Muscle layer of duodenum (tissue), 2 donors: ENCODE results near the gene HOMER2.

Source experiments
- H3K27ac ChIP-seq: one replicate; pipeline ENCODE4 v1.7.0; 2013; ENCODE audit warnings: mild to moderate bottlenecking, low read length
- H3K27me3 ChIP-seq: one replicate; pipeline ENCODE4 v1.7.0; 2013; ENCODE audit warnings: low read depth, mild to moderate bottlenecking, control low read depth, low read length
- H3K36me3 ChIP-seq, 2 donors: one replicate each; pipeline ENCODE4 v1.7.0; 2013; ENCODE audit warnings: low read length in 2 of 2, control low read depth in 1 of 2, mild to moderate bottlenecking in 1 of 2; ENCODE audit not compliant: insufficient read depth in 2 of 2, control insufficient read depth in 1 of 2
- H3K4me1 ChIP-seq, 2 donors: one replicate each; pipeline ENCODE4 v1.7.0; 2013; ENCODE audit warnings: low read length in 2 of 2, mild to moderate bottlenecking in 2 of 2, control low read depth in 1 of 2, moderate library complexity in 1 of 2; ENCODE audit not compliant: insufficient read depth in 2 of 2, control insufficient read depth in 1 of 2
- H3K4me3 ChIP-seq, 2 donors: one replicate each; pipeline ENCODE4 v1.7.0; 2013; ENCODE audit warnings: low read length in 2 of 2, low read depth in 1 of 2, mild to moderate bottlenecking in 1 of 2
- H3K9me3 ChIP-seq, 2 donors: one replicate each; pipeline ENCODE4 v1.7.0; 2013; ENCODE audit warnings: low read length in 2 of 2, control low read depth in 1 of 2, mild to moderate bottlenecking in 1 of 2; ENCODE audit not compliant: control insufficient read depth in 1 of 2
- donor health status: healthy.

Gene HOMER2

DNA sequence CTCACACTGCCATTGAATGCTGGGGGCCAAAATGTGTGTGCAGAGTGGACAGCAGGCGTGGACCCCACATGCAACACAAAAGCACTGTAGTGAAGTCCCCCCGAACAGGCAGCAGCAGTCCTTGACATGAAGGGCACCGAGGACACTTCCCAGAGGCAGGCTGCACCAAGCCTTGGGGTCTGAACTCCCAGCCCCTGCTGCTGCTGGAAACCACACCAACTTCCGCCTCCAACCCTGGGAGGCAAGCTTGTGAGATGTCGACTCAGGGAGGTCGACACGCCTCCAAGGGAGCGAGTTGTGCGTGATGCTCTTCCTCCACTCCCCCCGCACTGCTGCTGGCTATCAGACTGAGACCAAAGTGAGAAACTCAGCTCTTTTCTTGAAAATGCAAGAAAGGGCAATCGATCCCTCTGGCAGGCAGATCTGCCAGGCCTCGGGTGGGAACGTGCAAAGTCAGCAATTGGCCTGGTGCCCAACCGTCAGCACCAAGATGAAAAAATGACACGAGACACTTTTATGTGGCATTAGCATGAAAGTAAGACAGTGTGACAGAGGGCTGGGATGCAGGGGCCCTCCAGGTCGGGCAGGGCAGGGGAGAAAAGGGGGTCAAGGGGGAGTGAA is 99.5 kb downstream of the HOMER2 start:
- Histone ChIP-seq H3K4me3 (no peak overlapping the region), H3K4me1 (peaks cover 4 to 10% of the 10 kb centered on the region in 2 donors), H3K27ac (no peak overlapping the region), H3K27me3 (no peaks in the 10 kb centered on the region), H3K36me3 (no peaks in the 10 kb centered on the region), H3K9me3 (no peaks in the 10 kb centered on the region)

- H3K9me3 ChIP-seq = no peaks in the 10 kb centered on the region
- H3K4me1 ChIP-seq = peaks cover 4 to 10% of the 10 kb centered on the region in 2 donors
- no peaks in the 10 kb centered on the region for H3K36me3 ChIP-seq
- no peak overlapping the region for H3K4me3 ChIP-seq
- H3K27me3 ChIP-seq = no peaks in the 10 kb centered on the region
- no peak overlapping the region for H3K27ac ChIP-seq
These were observed 100.5 kb downstream of the HOMER2 start for GRCh38 chr15:82851981-82852511.

GRCh38 chr15:82851306-82851850 is 101.1 kb downstream of the HOMER2 start:
- H3K36me3 ChIP-seq = no peaks in the 10 kb centered on the region
- H3K27me3 ChIP-seq = no peaks in the 10 kb centered on the region
- H3K4me3 ChIP-seq = no peak overlapping the region
- no peak overlapping the region for H3K27ac ChIP-seq
- H3K9me3 ChIP-seq = no peaks in the 10 kb centered on the region
- peaks cover 4 to 10% of the 10 kb centered on the region in 2 donors for H3K4me1 ChIP-seq

DNA sequence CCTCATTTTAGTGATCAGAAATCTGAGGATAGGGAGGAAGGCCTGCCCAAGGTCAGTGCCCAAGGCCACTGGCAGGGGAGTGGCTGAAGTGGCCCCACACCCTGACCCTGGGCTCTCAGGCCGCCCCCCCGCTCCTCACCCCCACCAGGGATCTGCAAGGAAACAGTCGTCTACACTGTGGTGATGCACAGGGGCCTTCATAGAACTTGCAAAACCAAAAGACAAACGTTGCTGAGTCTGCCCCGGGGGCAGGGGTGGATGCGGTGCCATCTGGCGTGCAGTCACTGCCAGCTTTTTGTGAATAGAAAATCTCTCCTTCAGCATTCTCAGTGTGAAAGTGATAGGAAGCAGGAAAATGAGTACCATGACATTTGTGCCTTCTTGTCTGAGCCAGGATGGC is 101.8 kb downstream of the HOMER2 start:
- no peaks in the 10 kb centered on the region for H3K36me3 ChIP-seq
- peaks cover 4 to 10% of the 10 kb centered on the region in 2 donors for H3K4me1 ChIP-seq
- no peaks in the 10 kb centered on the region for H3K9me3 ChIP-seq
- no peak overlapping the region for H3K27ac ChIP-seq
- H3K27me3 ChIP-seq = no peaks in the 10 kb centered on the region
- no peak overlapping the region for H3K4me3 ChIP-seq

- Histone ChIP-seq H3K27me3 (no peaks in the 10 kb centered on the region), H3K4me1 (peaks cover 4 to 10% of the 10 kb centered on the region in 2 donors), H3K4me3 (peak overlapping the region; percentile 8 to 24), H3K36me3 (no peaks in the 10 kb centered on the region), H3K27ac (peak overlapping the region; percentile 45), H3K9me3 (no peaks in the 10 kb centered on the region)
These were observed 102.7 kb downstream of the HOMER2 start for GRCh38 chr15:82849556-82850512.

DNA sequence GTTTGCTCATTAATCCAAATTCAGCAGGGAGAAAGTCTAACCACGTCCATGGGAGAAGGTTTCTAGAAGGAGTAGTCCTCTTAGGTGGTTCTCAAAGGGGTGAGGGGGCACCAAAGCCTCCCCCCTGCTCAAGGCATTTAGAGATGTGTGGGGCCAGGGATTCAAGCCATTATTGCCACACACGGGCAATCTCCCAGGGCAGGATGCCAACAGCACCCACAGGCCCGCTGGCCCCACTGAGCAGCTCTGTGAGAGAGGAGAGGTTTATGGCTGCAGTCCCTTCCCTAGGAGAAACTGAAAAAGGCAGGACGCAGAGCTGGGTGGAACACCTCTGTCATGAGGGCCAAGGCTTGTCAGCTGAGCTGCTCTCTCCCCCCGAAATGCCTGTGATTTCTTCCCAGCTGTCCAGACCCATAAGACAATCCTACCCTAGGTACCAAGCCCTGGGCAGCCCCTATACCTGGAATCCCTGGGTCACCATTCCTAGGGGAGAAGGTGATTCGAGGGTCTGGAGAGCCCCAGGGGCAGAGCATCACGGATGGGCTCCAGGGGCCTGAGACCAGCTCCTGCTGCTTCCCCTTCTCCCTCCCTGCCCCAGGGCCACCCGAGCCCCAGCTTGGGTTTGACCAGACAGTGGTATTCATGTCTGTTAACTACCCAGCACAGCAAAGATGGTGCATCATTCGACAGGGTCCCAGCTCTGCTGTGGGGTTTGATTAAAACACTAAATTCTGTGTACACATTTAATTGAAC is 104.1 kb downstream of the HOMER2 start:
- H3K9me3 ChIP-seq = no peaks in the 10 kb centered on the region
- peaks cover 0 to 5% of the 10 kb centered on the region in 2 donors for H3K36me3 ChIP-seq
- H3K27ac ChIP-seq = no peak overlapping the region

GRCh38 chr15:82847703-82848102 is 104.8 kb downstream of the HOMER2 start:
- Histone ChIP-seq H3K36me3 (peaks cover 0 to 5% of the 10 kb centered on the region in 2 donors), H3K4me3 (no peak overlapping the region), H3K9me3 (no peaks in the 10 kb centered on the region), H3K27me3 (no peaks in the 10 kb centered on the region), H3K27ac (no peak overlapping the region), H3K4me1 (peaks cover 4 to 10% of the 10 kb centered on the region in 2 donors)

More for the DNA sequence above, 104.1 kb downstream of the HOMER2 start:
- Histone ChIP-seq H3K4me3 (no peak overlapping the region), H3K27me3 (no peaks in the 10 kb centered on the region), H3K4me1 (peaks cover 4 to 10% of the 10 kb centered on the region in 2 donors)

DNA sequence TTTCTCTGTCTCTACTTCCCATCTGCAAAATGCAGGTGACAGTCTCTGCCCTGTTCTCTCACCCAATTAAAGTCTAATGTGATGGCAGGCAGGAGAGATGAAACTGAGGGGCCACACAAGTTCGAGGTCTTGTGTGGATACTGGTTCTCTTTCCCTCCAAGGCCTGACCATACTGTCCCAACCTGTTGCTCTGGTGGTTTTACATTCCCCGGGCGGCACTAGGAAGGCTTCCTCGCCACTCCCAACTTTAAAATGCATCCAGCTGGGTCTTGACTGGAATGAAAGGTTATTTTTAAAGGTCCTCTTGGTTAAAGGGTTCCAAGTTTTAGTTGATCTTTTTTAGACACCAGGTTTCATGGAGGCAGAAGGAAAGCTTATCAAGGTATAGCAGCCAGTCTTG is 105.9 kb downstream of the HOMER2 start:
- peaks cover 0 to 5% of the 10 kb centered on the region in 2 donors for H3K36me3 ChIP-seq
- H3K4me3 ChIP-seq = no peak overlapping the region
- H3K27me3 ChIP-seq = no peaks in the 10 kb centered on the region
- peaks cover 4 to 10% of the 10 kb centered on the region in 2 donors for H3K4me1 ChIP-seq
- no peak overlapping the region for H3K27ac ChIP-seq
- H3K9me3 ChIP-seq = no peaks in the 10 kb centered on the region

DNA sequence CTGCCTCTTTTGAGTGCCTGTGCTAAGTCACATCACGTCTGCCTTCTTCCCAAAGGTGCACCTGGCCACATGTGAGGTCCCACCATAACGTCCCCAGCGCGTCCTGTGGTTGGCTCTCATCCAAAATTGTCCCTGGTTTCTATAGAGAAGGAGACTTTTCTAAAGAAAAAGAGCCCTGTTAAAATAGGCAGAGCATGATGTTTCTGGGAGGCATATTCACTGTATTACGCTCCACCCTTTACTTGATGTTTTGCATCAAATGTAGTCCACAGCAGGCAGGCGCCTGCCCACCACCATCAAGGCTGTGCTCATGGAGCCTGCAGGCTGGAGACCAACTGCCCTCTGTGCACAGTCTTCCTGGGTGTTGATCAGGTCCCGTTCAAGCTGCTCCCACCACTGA is 106.8 kb downstream of the HOMER2 start:
- Histone ChIP-seq H3K27ac (no peak overlapping the region), H3K27me3 (no peaks in the 10 kb centered on the region), H3K4me3 (no peak overlapping the region), H3K4me1 (peaks cover 4 to 10% of the 10 kb centered on the region in 2 donors), H3K36me3 (peaks cover 0 to 5% of the 10 kb centered on the region in 2 donors), H3K9me3 (no peaks in the 10 kb centered on the region)

- Histone ChIP-seq H3K9me3 (no peaks in the 10 kb centered on the region), H3K4me1 (no peaks in the 10 kb centered on the region), H3K27ac (no peak overlapping the region), H3K4me3 (no peak overlapping the region), H3K36me3 (peaks cover 0 to 5% of the 10 kb centered on the region in 2 donors), H3K27me3 (no peaks in the 10 kb centered on the region)
These were observed 109.0 kb downstream of the HOMER2 start for GRCh38 chr15:82843566-82843965.
